ENCODE data around the gene TGOLN2.
"Not testable (repeated sequence)": the region's sequence is repeated elsewhere in the genome, so short reads cannot be mapped to it uniquely, and the experiment has no call there.

TGOLN2 gene

DNA sequence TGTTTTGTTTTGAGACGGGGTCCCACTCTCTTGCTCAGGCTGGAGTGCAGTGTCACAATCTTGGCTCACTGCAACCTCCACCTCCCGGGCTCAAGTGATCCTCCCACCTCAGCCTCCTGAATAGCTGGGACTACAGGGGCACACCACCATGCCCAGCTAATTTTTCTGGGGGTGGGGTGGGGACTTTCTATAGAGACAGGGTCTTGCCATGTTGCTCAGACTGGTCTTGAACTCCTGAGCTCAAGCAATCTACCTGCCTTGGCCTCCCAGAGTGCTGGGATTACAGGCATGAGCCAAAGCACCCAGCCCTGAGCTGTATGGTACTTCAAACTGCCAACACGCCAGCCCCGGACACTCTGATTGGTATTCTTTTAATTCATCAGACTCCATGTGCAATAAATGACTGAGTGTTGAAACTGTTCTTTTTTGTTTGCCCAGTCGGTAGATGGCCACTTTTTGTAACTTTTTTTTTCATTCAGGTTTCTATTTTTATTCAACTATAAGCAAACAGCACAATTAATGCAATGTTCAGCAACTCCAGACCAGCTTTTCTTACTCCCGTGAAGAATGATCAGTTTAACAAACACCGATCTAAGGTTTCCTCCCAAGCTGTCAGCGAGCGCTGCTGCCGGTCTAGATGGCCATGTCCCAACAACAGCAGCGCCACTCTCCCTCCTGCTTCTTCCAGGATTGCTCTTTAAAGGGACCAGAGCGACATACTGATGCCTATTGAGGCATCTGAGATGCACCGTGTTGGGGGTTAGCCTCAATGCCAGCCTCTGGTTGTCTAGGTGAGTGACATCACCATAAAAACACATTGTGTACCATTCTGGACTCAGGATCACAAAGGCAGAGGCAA lies 12.5 kb upstream of the TGOLN2 start:
- no peak for DNase-seq (ENCODE audit: low spot score)

DNA sequence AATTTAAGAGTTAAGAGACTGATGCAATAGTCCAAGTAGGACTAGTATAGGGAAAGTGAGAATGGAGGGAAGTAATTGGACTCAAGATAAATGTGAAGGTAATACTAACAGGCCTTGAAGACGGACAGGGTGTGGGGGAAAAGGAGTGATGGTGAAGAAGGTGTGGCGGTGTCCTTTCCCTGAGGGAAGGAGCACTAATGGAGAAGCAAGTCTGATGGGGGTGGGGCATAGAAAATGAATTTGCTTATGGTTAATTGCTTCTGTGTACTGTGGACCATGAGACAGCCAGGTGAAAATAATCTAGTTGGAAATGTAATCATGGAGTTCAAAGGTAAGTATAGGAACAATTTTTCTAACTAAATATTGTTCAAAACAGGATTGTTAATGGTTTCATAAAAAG lies 7.1 kb upstream of the TGOLN2 start:
- DNase-seq (ENCODE audit: low spot score), result no peak

DNA sequence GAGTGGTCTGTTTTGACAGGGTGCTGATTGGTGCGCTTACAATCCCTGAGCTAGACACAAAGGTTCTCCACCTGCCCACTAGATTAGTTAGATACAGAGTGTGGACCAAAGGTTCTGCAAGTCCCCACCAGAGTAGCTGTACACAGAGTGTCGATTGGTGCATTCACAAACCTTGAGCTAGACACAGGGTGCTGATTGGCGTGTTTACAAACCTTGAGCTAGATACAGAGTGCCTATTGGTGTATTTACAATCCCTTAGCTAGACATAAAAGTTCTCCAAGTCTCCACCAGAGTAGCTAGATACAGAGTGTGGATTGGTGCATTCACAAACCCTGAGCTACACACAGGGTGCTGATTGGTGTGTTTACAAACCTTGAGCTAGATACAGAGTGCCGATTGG lies 6.1 kb upstream of the TGOLN2 start:
- DNase-seq (ENCODE audit: low spot score), result not testable (repeated sequence)

DNA sequence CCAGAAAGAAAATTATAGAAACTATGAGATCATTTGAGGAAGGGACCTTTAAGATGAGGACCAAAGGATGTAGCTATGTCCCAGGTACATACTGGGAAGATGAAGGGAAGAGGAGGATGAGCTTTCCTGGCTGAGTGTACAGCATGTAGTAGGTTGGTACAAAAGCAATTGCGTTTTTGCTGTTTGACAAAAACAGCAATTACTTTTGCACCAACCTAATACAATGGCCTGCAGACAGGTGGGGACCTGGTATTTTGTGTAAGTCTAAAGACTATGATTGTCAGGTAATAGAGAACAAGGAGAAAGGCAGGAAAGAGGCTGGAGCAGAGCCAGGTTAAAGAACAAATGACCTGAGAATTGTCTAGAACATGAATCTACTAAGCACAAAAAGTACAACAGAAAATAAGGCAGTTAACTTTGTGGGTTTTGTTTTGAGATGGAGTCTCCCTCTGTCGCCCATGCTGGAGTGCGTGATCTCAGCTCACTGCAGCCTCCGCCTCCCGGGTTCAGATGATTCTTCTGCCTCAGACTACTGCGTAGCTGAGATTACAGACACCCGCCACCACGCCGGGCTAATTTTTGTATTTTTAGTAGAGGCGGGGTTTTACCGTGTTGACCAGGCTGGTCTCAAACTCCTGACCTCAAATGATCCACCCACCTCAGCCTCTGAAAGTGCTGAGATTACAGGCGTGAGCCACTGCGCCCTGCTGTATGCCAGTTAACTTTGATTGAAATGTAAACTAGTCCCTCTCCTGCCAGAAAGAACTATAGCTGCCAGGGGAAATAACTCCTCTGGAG lies 3.2 kb upstream of the TGOLN2 start:
- no peak for DNase-seq (ENCODE audit: low spot score)

DNA sequence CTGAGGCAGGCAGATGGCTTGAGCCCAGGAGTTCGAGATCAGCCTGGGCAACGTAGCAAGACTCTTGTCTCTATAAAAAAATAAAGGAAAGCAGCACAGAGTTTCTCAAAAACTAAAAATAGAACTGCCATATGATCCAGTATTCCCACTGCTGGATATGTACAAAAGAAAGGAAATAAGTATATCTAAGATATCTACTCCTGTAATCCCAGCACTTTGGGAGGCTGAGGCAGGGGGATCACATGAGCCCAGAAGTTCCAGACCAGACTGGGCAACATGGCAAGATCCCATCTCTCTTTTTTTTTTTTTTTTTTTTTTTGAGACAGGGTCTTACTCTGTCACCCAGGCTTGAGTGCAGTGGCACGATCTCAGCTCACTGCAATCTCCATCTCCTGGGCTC lies 1.9 kb upstream of the TGOLN2 start:
- DNase-seq (ENCODE audit: low spot score), result not testable (repeated sequence)

DNA sequence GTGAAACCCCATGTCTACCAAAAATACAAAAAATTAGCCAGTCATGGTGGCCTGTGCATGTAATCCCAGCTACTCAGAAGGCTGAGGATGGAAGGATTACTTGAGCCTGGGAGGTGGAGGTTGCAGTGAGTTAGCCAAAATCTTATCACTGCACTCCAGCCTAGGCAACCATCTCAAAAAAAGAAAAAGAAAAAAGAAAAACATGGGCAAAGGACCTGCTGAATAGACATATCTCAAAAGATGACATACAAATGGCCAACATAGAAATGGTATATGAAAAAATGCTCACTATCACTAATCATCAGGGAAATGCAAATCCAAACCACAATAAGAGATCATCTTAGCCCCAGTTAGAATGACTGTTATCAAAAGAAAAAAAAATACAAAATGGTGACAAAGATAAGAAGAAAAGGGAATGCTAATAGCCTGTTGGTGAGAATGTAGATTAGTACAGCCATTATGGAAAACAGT lies 1.4 kb upstream of the TGOLN2 start:
- DNase-seq (ENCODE audit: low spot score), result no peak

DNA sequence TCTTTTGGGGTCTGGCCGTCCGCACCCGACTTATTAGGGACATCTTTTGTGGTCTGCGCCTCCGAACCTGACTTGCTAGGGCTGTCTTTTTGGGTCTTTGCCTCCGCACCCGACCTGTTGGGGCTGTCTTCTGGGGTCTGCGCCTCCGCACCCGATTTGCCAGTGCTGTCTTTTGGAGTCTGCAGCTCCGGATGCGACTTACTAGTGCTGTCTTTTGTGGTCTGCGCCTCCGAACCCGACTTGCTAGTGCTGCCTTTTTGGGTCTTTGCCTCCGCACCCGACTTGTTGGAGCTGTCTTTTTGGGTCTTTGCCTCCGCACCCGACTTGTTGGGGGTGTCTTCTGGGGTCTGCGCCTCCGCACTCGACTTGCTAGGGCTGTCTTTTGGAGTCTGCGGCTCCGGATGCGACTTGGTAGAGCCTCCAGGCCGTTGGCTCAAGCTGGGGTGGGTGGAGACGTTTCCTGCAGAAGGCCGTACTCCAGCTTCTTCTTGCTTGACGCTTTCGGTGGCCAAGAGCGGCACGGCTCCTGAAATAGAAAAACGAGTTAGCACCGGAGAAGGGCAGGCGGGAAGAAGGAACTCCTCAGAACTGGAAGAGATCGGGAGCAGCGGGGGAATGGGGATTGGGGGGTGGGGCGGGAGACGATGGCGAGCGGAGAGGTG lies 498 bp downstream of the TGOLN2 start:
- peak; percentile 60 for DNase-seq (ENCODE audit: low spot score)

DNA sequence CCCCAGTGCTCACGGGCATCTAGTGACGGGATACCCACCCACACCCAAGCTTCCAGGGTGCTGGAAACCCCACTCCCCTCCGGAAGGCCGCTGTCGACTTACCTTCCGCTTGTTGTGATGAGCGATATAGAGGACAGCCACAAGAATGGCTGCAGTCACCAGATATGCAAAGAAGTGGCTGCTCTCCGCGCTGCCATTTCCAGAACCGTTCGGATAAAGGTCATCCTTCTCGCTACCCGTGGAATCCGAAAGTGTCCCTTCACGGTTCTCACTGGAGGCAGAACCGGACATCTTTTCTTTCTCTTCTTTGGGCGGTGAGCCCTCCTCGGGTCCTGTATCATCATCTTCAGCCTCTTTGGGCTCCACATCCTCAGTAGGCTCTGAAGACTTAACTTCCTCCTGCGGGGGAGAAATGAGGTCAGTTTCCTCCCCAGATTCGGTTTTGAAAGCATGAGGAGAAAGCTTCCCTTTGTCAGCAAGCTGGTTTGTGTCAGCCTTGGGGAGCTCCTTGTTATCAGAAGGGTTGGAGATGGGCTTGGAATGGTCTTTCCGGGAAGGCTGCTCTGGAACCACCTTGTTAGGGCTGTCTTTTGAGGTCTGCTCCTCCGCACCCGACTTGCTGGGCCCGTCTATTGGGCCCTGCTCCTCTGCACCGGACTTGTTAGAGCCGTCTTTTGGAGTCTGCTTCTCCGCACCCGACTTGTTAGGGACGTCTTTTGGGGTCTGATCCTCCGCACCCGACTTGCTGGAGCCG lies 1.2 kb downstream of the TGOLN2 start:
- peak; percentile 55 for DNase-seq (ENCODE audit: low spot score)

DNA sequence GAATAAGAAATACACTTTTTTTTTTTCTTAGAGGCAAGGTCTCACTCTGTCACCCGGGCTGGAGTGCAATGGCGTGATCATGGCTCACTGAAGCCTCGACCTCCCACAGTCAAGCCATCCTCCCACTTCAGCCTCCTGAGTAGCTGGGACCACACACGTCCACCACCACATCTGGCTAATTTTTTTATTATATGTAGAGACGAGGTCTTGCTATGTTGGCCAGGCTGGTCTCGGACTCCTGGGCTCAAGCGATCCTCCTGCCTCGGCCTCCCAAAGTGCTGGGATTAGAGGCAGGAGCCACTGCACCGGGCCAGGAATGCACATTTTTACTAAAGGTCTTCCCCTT lies 2.4 kb downstream of the TGOLN2 start:
- DNase-seq (ENCODE audit: low spot score), result no peak

DNA sequence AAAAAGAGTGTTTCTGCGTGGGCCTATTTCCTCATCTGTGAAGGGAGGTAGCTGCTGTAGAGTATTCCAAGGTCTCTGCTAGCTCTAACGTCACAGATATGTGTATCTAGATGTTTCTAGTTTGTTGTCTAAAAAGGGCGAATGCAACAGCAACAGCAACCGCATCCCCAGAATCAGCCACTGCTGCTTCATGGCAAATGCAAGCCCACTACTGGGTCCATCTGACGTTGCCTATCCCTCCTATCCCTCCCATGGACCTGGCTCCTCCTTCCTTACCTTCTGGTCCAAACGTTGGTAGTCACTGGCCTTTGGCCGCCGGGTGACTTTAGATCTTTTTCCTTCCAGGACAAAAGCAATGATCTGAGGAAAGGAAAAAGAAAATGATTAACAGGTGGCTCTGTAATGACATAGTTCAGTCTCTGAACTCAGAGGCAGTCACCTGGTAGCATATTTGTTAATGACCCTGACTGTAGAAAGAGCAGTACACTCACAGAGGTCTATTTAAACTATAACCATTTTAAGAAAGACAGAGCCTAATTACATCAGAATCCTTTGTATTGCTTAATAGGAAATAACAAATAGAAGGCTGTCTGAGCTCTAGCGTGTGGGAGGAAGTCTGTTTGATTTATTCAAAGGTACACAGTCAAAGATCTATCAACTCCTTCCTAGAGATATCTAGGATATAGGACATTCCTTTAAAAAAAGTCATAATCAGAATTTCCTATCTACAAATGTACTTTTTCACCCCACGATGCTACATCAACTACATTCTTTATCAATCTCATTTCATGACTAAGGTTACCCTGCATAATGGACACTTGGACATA lies 2.9 kb downstream of the TGOLN2 start:
- no peak for DNase-seq (ENCODE audit: low spot score)

DNA sequence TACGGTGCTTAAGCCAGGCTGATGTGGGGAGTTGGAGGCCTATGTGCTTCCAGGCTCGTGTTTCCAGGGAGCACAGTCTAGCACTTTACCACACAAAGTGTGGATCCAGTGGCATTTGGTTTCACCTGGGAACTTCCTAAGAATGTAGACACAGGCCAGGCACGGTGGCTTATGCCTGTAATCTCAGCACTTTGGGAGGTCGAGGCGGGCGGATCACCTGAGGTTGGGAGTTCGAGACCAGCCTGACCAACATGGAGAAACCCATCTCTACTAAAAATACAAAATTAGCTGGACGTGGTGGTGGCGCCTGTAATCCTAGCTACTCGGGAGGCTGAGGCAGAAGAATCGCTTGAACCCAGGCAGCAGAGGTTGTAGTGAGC lies 3.8 kb downstream of the TGOLN2 start:
- not testable (repeated sequence) for DNase-seq (ENCODE audit: low spot score)

DNA sequence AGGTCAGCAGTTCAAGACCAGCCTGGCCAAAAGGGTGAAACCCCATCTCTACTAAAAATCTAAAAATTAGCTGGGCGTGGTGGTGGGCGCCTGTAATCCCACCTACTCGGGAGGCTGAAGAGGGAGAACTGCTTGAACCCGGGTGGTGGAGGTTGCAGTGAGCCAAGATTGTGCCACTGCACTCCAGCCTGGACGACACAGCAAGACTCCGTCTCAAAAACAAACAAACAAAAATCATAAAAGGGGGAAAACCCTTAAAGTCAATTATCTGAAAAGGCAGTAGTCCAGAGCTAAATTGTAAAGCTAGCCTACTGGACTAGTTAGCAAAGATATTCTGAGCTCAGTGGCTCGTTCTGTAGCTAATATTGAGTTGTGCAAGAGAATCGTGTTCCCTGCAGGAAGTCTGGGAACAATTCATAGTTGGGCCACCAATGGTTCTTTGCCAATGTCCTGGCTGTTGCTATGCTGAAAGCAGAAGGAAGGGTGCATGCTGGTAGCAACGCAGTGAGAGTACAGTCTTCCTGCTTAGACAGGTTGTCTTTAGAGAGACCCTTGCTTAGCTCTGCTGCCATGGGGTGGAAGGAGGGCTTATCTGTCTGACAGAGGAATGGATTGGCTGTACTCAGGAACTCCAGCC lies 4.3 kb downstream of the TGOLN2 start:
- DNase-seq (ENCODE audit: low spot score), result no peak

DNA sequence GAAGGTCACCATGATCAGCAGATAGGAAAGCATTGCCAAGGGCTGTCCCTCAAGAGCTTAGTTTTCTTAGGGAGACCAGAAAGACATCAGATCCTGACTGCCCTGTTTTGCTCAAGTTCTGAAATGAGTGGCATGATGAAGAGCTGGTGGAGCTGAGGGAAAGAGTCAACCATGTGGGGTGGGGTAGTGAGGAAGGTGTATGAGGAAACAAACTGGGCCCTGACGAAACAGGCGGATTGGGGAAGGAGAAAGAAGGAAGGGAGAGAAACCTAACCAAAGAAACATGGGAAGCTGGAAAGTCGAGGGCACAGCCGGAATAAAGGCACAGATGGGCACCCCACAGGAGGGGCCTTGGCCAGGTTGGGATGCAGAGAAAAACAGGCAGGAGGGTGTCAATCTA lies 8.0 kb downstream of the TGOLN2 start:
- DNase-seq (ENCODE audit: low spot score), result no peak

DNA sequence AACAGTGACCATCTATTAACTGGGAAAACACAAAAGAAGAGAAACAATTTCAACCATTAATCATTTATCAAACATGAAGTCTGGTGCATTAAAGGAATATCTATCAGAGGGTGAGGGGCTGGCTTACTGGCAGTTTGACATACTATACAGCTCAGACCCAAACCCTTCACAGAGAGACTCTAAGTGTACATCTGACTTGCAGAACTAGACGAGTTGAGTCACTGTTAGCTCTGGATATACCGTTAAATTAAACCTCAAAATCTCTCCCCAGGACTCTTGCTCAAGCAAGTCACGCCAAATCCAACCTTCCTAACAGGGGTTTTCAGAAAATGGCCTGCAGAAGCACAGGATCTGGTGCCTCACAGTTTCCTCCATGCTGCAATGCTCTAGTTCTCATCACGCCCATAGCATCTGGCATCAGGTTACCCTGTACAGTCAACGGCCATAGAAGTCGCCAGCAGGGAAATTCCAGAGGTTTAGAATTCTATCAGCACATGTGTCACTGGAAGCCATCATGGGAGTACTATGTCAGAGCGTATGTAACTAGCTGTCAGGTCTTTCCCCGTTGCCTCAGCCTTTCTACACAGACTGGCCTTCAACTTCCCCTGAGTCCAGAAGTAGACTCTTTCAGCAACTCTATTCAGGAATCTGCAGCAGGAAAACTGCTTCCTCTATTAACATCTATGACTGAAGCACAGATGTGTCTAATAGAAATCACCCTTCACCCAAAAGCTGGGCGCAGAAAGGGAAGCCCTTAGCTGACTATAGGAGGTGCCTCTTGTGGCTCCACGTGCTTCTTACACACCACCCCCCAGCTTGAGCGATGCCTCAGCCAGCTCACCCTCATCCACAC lies 9.3 kb downstream of the TGOLN2 start:
- DNase-seq (ENCODE audit: low spot score), result no peak

DNA sequence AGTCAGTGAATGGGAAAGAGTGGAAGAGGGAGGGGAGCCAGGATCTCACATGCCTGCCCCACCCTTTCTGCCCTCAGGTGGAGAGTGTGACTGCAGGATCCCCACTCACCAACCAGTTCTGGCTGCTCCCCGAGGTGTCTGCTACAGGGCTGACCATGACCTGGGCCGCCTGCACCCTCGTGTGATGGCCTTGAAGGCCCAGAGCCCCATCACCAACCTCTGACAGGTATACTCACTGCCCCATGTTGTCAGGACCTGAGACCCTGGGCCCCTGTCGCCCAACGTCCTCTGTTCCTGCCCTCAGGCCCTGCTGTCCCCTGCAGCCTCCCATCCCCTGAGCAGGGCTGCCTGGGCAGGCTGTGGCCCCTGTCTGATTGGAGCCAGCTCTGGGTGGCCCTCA lies 11.9 kb downstream of the TGOLN2 start:
- DNase-seq (ENCODE audit: low spot score), result not testable (repeated sequence)

DNA sequence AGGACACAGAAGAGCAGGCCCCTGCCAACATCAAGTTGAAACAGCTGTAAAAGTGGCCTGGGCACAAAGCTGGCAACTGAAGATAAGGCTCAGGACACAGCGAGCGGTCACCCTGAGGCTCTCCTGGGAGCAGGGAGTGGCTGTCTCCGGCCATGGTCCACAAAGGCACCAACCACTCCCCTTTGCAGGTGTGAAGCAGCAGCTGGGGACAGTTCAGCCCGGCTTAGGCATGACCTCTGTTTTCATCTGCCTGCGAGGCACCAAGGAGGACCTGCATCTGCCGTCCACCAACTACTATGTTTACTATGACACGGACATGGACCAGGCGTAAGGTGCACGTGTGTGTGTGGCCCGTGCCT lies 12.9 kb downstream of the TGOLN2 start:
- DNase-seq (ENCODE audit: low spot score), result no peak

DNA sequence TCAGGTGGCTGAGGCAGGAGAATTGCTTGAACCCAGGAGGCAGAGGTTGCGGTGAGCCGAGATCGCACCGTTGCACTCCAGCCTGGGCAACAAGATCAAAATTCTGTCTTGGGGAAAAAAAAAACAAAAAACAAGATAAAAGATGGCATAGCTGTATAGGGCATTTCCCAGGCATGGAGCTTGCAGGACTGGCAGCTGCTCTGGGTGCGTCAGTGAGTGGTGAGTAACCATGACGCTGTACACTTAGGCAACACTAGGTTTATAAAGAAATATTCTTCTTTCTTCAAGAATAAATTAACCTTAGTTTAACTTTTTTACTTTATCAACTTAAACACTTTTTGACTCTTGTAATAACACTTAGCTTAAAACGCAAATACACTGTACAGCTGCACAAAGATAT lies 15.4 kb downstream of the TGOLN2 start:
- no peak for DNase-seq (ENCODE audit: low spot score)

DNA sequence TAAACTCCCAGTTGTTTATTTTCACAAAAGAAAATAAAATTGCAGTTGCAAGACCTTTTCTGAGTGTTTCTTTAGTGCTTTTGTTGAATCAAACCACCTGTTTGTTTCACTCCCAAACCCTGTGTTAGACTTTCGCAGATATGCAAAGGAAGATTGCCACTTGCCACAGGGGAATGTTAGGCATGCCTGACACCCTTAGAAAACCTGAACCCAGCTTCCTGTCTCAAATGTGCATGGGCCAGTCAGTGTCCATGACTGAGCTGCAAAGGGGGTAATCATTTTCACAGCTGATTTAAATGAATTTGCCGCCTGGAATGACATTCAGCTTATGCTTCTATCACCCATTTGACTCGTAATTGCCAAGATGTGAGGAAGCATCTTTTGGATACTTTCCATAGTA lies 17.5 kb downstream of the TGOLN2 start:
- DNase-seq (ENCODE audit: low spot score), result no peak

DNA sequence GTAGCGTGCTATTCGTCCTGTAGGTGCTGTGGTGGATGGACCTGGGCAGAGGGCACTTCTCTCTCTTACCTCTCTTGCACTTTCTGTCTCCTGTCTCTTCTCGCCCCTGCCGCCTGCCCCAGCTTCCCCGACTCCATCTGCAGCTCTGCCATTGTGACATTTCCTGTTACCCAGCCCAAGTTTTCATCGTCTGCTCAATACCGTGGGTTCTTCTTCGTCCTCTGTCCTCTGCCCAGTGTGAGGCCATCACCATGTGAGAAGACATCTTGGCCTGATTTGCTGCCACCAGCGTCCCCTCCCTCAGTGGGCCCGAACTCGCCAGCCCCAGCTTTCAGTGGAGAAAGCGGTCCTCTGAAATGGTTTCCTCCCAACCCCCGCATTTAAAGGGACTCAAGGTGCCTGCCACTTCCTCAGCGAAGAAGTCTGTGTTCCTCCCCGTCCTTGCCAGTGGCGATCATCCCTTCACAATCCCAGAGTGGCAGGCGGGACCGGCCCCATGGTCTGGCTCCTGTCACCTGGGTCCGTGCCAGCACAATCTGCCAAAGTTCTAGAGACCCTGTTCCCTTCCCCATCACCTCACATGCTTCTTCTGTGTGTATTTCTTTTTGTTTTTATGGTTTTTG lies 18.0 kb downstream of the TGOLN2 start:
- no peak for DNase-seq (ENCODE audit: low spot score)

Measured in germinal center (tissue), 1 donor.